GM19397 (cell line): ENCODE data around the gene PCSK2.

ENCODE experiments used
- ATAC-seq: cut with Tn5 transposase; IDR thresholded peaks from one replicate; pipeline ENCODE4 v1.9.1; 2021; ENCODE audit warnings: mild to moderate bottlenecking, moderate library complexity; ENCODE audit not compliant: unreplicated experiment

The PCSK2 gene

GRCh38 chr20:17503301-17504065, 276.6 kb downstream of the PCSK2 start:
- no peak for ATAC-seq

GRCh38 chr20:17504066-17504897, 277.4 kb downstream of the PCSK2 start:
- no peak for ATAC-seq

GRCh38 chr20:17504898-17505635, 278.2 kb downstream of the PCSK2 start:
- peak; percentile 70 for ATAC-seq

GRCh38 chr20:17505636-17506517, 279.0 kb downstream of the PCSK2 start:
- no peak for ATAC-seq

GRCh38 chr20:17507032-17507431, 280.2 kb downstream of the PCSK2 start:
- ATAC-seq, result no peak

- ATAC-seq, result no peak
These were observed 280.7 kb downstream of the PCSK2 start for GRCh38 chr20:17507531-17507930.

- ATAC-seq, result no peak
These were observed 281.9 kb downstream of the PCSK2 start for GRCh38 chr20:17508756-17509155.

- no peak for ATAC-seq
These were observed 283.7 kb downstream of the PCSK2 start for GRCh38 chr20:17510548-17510947.

GRCh38 chr20:17511401-17511800, 284.6 kb downstream of the PCSK2 start:
- ATAC-seq, result no peak

- ATAC-seq, result no peak
These were observed 287.1 kb downstream of the PCSK2 start for GRCh38 chr20:17513939-17514338.

GRCh38 chr20:17515053-17515452, 288.2 kb downstream of the PCSK2 start:
- ATAC-seq, result no peak

GRCh38 chr20:17518339-17519052, 291.7 kb downstream of the PCSK2 start:
- no peak for ATAC-seq

GRCh38 chr20:17519606-17520285, 292.9 kb downstream of the PCSK2 start:
- ATAC-seq, result no peak

- no peak for ATAC-seq
These were observed 293.7 kb downstream of the PCSK2 start for GRCh38 chr20:17520583-17520982.

- no peak for ATAC-seq
These were observed 295.7 kb downstream of the PCSK2 start for GRCh38 chr20:17522528-17522927.

- ATAC-seq, result no peak
These were observed 296.5 kb downstream of the PCSK2 start for GRCh38 chr20:17523326-17523725.

GRCh38 chr20:17524560-17524959, 297.7 kb downstream of the PCSK2 start:
- no peak for ATAC-seq

- no peak for ATAC-seq
These were observed 298.3 kb downstream of the PCSK2 start for GRCh38 chr20:17525132-17525531.

- ATAC-seq, result no peak
These were observed 298.8 kb downstream of the PCSK2 start for GRCh38 chr20:17525650-17526049.
